RWPE1 (cell line): ENCODE results near the gene MRTFB.

Experiments used
- CTCF ChIA-PET: fragments of 350-600 bp; sonication (Branson Sonifier 250); formaldehyde crosslinking; extraction: SDS; loops from one replicate; lab custom pipeline; 2021; lab: Yijun Ruan, JAX
- POLR2A ChIA-PET: fragments of 400-600 bp; formaldehyde crosslinking; extraction: SDS; loops from one replicate; lab custom pipeline; 2020; ENCODE audit warnings: antibody characterized with exemption; ENCODE audit not compliant: low non-redundant PET; lab: Yijun Ruan, JAX
- DNase-seq: peaks from one replicate; pipeline ENCODE4 v3.0.0; 2012; ENCODE audit warnings: low spot score
- H3K27ac ChIP-seq: fragments of 450-650 bp; 2 replicates; pipeline ENCODE4 v1.5.1; 2017
- CTCF ChIP-seq: fragments of 450-650 bp; conservative IDR thresholded peaks from 2 replicates; pipeline ENCODE4 v1.5.1; 2017; ENCODE audit warnings: low read depth, mild to moderate bottlenecking

The MRTFB gene

GRCh38 chr16:14035092-14035491 is 36.0 kb upstream of the MRTFB start:
- no peak for TF ChIP-seq CTCF
- DNase-seq: no peak
- ChIA-PET CTCF (no interaction called here), POLR2A (no interaction called here)
- H3K27ac ChIP-seq: no peak overlapping the region

GRCh38 chr16:14036889-14037288 is 34.2 kb upstream of the MRTFB start:
- DNase-seq: no peak
- CTCF ChIA-PET: no interaction called here
- H3K27ac ChIP-seq: no peak overlapping the region
- POLR2A ChIA-PET: no interaction called here
- TF ChIP-seq CTCF: no peak

- DNase-seq: no peak
- H3K27ac ChIP-seq: no peak overlapping the region
- no peak for TF ChIP-seq CTCF
- ChIA-PET POLR2A (no interaction called here), CTCF (no interaction called here)
These were observed 33.2 kb upstream of the MRTFB start for GRCh38 chr16:14037960-14038359.

GRCh38 chr16:14041164-14041563 is 30.0 kb upstream of the MRTFB start:
- DNase-seq: no peak
- no peak overlapping the region for H3K27ac ChIP-seq
- no peak for TF ChIP-seq CTCF
- ChIA-PET POLR2A (no interaction called here), CTCF (no interaction called here)

GRCh38 chr16:14042706-14043105 is 28.4 kb upstream of the MRTFB start:
- DNase-seq: no peak
- no peak for TF ChIP-seq CTCF
- no peak overlapping the region for H3K27ac ChIP-seq
- ChIA-PET CTCF (interaction anchor here (0.7 kb wide), 1 partner anchor 36 kb away, joined by 3 read pairs; no protein-coding TSS in a partner anchor), POLR2A (no interaction called here)

- H3K27ac ChIP-seq: no peak overlapping the region
- no peak for TF ChIP-seq CTCF
- ChIA-PET CTCF (interaction anchor here (0.7 to 0.8 kb wide), 2 partner anchors 37 to 120 kb away, joined by 3 read pairs; no protein-coding TSS in a partner anchor), POLR2A (no interaction called here)
- no peak for DNase-seq
These were observed 27.8 kb upstream of the MRTFB start for GRCh38 chr16:14043278-14043677.
